Upper lobe of right lung (tissue), 1 donor: ENCODE data around the gene BCAP29. TPM values are rescaled to one million over a fixed set of nuclear protein-coding genes. Genes with fewer than 3 reads are reported as not detected.
A peak's percentile ranks its signal among the peaks of the same experiment; 100 is the strongest.

ENCODE experiments used
- ATAC-seq: fragments of 200-7000 bp; cut with Tn5 transposase; one replicate; pipeline ENCODE4 v1.9.1; 2020; ENCODE audit warnings: mild to moderate bottlenecking, moderate library complexity
- DNase-seq: peaks from one replicate; pipeline ENCODE4 v3.0.0-alpha.2; 2020
- H3K27ac ChIP-seq: fragments of 200-600 bp; one replicate; pipeline ENCODE4 v1.8.0; 2022
- H3K27me3 ChIP-seq: fragments of 200-600 bp; one replicate; pipeline ENCODE4 v1.8.0; 2022; ENCODE audit warnings: mild to moderate bottlenecking
- H3K36me3 ChIP-seq: fragments of 200-600 bp; one replicate; pipeline ENCODE4 v1.8.0; 2022
- H3K4me1 ChIP-seq: fragments of 200-600 bp; one replicate; pipeline ENCODE4 v1.8.0; 2022
- H3K4me3 ChIP-seq: fragments of 200-600 bp; one replicate; pipeline ENCODE4 v1.8.0; 2022; ENCODE audit warnings: mild to moderate bottlenecking
- H3K9me3 ChIP-seq: fragments of 200-600 bp; one replicate; pipeline ENCODE4 v1.8.0; 2022
- intact Hi-C: fragments of 100-400 bp; cut with DNase I; formaldehyde crosslinking; loops from one replicate; pipeline ENCODE4 v1.11.0; 2022
- total RNA-seq: library from RNA; stranded (reverse); fragmentation: NEBNext Ultra II Directional; extraction: Animal tissue kit (Norgen Biotek cat#: 25700); gene quantifications from one replicate; pipeline ENCODE4 v1.2.1, GENCODE V29; 2021
- TF ChIP-seq, protein P1 (sequence below): fragments of 200-600 bp; IDR thresholded peaks from one replicate; pipeline ENCODE4 v1.8.0; 2022; ENCODE audit warnings: antibody characterized with exemption
- donor health status: DM: no; HTN: yes; CAD: no; lungs with severe emphysema.

The BCAP29 gene
- total RNA-seq, 1 donor from 2014 or later: 78.4 TPM

DNA sequence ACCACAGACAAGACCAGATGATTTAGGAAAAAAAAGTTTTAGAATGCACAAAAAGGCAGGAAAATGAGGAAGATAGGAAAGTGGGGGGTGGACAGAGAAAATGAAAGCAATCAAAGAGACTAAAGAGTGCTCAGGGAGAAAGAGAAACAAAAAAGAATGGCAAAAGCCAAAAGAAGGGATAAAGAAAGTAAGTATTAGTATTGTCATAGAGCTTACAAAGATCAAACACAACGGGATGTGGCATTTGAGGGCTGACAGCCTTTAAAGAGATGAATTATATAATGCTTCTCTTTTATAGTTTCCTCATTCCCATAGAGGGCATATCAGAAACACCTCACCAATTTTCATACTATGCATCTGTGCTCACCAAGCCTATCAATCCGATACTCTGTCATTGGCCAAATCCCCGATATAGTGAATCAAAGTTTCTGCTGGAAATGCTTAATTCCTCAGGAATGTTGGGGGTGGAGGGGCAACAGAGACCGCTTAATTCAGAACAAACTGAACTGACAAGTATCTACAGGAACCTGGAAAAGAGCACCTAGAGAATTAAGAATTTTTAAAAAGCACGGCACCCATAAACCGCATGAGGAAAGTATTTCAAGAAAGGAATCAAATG, 19.0 kb upstream of the BCAP29 start:
- H3K9me3 ChIP-seq: no peaks in the 10 kb centered on the region
- ATAC-seq: no peak
- no peak overlapping the region for H3K4me3 ChIP-seq
- H3K27ac ChIP-seq: no peak overlapping the region
- H3K27me3 ChIP-seq: no peaks in the 10 kb centered on the region
- peaks cover 38% of the 10 kb centered on the region for H3K4me1 ChIP-seq
- intact Hi-C loops: no loop called here
- TF ChIP-seq, protein P1, sequence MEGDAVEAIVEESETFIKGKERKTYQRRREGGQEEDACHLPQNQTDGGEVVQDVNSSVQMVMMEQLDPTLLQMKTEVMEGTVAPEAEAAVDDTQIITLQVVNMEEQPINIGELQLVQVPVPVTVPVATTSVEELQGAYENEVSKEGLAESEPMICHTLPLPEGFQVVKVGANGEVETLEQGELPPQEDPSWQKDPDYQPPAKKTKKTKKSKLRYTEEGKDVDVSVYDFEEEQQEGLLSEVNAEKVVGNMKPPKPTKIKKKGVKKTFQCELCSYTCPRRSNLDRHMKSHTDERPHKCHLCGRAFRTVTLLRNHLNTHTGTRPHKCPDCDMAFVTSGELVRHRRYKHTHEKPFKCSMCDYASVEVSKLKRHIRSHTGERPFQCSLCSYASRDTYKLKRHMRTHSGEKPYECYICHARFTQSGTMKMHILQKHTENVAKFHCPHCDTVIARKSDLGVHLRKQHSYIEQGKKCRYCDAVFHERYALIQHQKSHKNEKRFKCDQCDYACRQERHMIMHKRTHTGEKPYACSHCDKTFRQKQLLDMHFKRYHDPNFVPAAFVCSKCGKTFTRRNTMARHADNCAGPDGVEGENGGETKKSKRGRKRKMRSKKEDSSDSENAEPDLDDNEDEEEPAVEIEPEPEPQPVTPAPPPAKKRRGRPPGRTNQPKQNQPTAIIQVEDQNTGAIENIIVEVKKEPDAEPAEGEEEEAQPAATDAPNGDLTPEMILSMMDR: no peak
- no peak for DNase-seq
- peaks cover 16% of the 10 kb centered on the region for H3K36me3 ChIP-seq

DNA sequence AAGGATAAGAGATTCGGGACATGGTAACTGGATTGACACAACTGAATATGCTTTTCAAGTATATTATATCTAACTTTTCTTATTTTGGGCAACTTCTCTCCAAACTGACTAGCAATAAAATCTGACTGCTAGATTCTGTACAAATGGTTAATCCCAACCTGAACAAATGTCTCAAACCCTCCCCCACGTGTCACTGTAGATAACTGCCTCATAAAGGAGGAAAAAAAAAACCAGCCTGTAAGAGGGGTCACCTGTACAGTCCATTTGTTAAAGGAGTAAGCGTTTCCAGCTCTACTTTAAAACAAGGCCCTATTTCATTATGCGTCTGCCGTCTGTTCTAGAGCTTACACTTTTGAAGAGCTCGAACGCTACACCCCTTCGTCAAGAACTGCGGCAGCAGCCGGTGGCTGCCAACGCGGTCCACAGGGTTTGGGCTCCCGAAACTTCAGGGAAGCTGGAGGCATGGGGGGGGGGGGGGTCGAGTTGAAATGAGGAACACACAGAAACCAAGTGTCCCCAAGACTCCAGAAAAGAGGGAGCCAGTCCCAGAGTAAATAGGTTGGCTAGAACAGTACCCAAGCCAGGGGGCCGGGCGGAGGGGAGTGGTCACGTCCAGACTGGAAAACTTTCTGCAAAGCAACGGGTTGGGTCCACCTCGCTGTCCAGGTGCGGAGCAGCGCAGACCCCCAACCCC, 16.8 kb upstream of the BCAP29 start:
- Histone ChIP-seq H3K27ac (peak overlapping the region; percentile 92), H3K9me3 (no peaks in the 10 kb centered on the region), H3K4me3 (peak overlapping the region; percentile 85), H3K27me3 (no peaks in the 10 kb centered on the region), H3K4me1 (peaks cover 38% of the 10 kb centered on the region), H3K36me3 (no peaks in the 10 kb centered on the region)
- DNase-seq (no peak), ATAC-seq (peak; percentile 85)
- TF ChIP-seq, protein P1: no peak
- intact Hi-C loops: no loop called here

DNA sequence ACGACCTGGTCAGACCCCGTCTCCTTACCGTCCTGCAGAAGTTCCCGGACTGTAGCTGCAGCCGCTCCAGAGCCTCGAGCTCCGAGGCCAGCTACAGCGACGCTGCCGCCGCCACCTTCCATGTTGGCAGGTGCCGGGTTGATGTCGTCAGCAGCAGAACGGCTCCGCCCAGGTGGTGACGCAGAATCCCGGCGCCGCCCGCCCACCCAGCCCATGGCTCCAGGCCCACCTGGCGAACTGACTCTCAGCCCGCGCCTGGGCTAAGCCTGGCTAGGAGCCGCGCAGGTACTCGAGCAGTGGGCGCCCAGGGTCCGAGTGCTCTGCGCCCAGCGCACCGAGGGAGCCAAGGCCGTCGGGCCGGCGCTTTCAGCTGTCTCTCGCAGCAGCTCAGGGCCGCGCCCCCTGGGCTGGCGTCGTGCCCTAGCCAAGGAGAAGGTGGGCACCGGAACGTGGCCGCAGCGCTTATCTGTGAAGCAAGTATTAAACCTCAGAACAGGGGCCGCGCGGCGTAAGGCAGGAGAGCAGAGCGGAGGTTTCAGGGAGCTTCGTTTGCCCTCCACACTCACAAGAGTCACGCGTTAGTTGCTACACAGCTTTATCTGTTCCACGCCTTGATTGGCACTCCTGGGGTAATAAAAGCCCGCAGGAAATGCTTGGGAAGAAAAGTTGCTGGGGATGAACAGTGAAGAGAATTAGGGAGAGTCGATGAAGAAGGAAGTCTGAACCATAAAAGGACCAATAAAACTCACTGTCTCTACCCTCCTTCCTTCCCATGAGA, 16.1 kb upstream of the BCAP29 start, which contains the start of the genes COG5 and DUS4L:
COG5 (minus strand) TSS at position 146 of the 778 bp plus-strand sequence; CDS start at position 122, 24 bp downstream.
DUS4L (plus strand) TSS at position 197 of the 778 bp plus-strand sequence. CDS start 3,100 bp downstream, outside the sequence.
- Histone ChIP-seq H3K9me3 (no peaks in the 10 kb centered on the region), H3K27me3 (no peaks in the 10 kb centered on the region), H3K36me3 (no peaks in the 10 kb centered on the region), H3K4me3 (peak within 1 kb of the TSS; percentile 85), H3K27ac (peak within 1 kb of the TSS; percentile 92), H3K4me1 (peaks cover 38% of the 10 kb centered on the region)
- DNase-seq (peak; percentile 92), ATAC-seq (peak; percentile 96)
- TF ChIP-seq, protein P1: no peak
- intact Hi-C loops: no loop called here

DNA sequence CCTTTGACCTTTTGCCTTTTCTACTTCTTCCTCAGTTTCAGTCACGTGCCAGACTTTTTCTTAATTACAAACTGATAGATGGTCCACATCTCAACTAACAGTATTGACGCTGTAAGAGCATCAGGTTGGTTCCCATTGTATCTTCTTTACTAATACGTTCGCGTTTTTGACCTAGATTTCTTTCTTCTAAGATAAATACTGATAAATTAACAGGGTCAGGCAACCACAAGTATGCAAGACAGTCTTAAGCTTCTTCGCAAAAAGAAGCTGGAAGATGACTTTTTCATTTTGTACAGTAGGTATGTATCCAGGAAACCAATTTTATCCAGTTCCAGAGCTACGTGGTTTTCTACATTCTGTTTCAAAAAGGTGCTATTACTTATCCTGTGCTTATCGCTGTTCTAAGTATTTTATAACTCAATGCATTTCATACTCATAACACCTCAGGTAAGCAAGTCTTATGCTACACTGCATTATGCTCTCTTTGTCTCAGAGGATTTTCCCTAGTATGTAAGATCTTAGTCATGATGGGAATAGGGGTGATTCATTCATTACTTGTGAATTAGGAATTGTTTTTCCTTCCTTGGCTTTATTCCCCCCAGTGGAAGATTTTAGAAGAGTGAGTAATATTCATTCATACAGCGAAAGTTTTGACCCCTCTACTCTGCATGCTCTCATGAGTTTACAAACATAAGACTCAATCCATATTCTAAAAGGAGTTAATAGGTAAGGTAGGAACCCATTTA, 15.3 kb upstream of the BCAP29 start:
- intact Hi-C loops: no loop called here
- DNase-seq (no peak), ATAC-seq (no peak)
- Histone ChIP-seq H3K36me3 (no peaks in the 10 kb centered on the region), H3K9me3 (no peaks in the 10 kb centered on the region), H3K4me3 (peak overlapping the region; percentile 85), H3K27ac (peak overlapping the region; percentile 92), H3K4me1 (peaks cover 36% of the 10 kb centered on the region), H3K27me3 (no peaks in the 10 kb centered on the region)
- TF ChIP-seq, protein P1: no peak

DNA sequence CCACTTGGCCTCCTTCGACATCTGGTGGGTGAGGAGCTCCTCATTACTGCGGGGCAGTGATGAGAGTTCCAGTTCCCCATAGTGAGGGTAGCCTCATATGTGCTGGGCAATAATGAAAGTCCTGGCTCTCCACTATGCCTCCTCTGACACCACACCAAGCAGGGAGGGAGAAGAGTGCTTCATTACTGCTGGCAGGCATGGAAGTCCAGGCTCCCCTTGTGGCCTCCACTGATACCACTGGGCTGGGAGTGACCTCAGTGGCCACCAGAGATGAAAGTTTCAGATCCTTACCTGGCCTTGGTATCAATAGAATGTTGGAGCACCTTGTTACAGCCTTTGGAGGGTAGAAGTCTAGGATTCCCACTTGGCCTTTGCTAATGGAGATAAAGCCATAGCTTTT, 9.7 kb upstream of the BCAP29 start:
- TF ChIP-seq, protein P1: no peak
- DNase-seq (no peak), ATAC-seq (no peak)

More for the DNA sequence above, 9.7 kb upstream of the BCAP29 start:
- Histone ChIP-seq H3K27me3 (no peaks in the 10 kb centered on the region), H3K36me3 (peaks cover 12% of the 10 kb centered on the region), H3K4me3 (no peak overlapping the region), H3K27ac (no peak overlapping the region), H3K9me3 (no peaks in the 10 kb centered on the region), H3K4me1 (no peaks in the 10 kb centered on the region)
- intact Hi-C loops: no loop called here
